ENCODE data around the gene TIRAP.
A peak's percentile ranks its signal among the peaks of the same experiment; 100 is the strongest.
"Not testable (repeated sequence)": the region's sequence is repeated elsewhere in the genome, so short reads cannot be mapped to it uniquely, and the experiment has no call there.

TIRAP gene

GRCh38 chr11:126288237-126288636, 5.3 kb downstream of the TIRAP start:
- DNase-seq = no peak

- DNase-seq = no peak
Observed at GRCh38 chr11:126290887-126291286, 8.0 kb downstream of the TIRAP start.

- no peak for DNase-seq
Observed at GRCh38 chr11:126293726-126294125, 10.8 kb downstream of the TIRAP start.

GRCh38 chr11:126297004-126297403, 14.1 kb downstream of the TIRAP start:
- no peak for DNase-seq

- DNase-seq = peak; percentile 98
Observed at GRCh38 chr11:126303623-126304456, 20.9 kb downstream of the TIRAP start, which contains the start of gene DCPS. DCPS (plus strand) TSS chr11:126304060; CDS start chr11:126304081, 21 bp downstream.

GRCh38 chr11:126304457-126305075, 21.7 kb downstream of the TIRAP start:
- peak; percentile 7 for DNase-seq

- DNase-seq = no peak
Observed at GRCh38 chr11:126305699-126306098, 22.8 kb downstream of the TIRAP start.

- DNase-seq = no peak
Observed at GRCh38 chr11:126307706-126308105, 24.8 kb downstream of the TIRAP start.

GRCh38 chr11:126308271-126308671, 25.4 kb downstream of the TIRAP start:
- no peak for DNase-seq

GRCh38 chr11:126308771-126309170, 25.9 kb downstream of the TIRAP start:
- not testable (repeated sequence) for DNase-seq

- DNase-seq = no peak
Observed at GRCh38 chr11:126310200-126310991, 27.5 kb downstream of the TIRAP start.

- DNase-seq = no peak
Observed at GRCh38 chr11:126310992-126311310, 28.1 kb downstream of the TIRAP start.

- DNase-seq = no peak
Observed at GRCh38 chr11:126311401-126312291, 28.8 kb downstream of the TIRAP start.

GRCh38 chr11:126312961-126313360, 30.1 kb downstream of the TIRAP start:
- no peak for DNase-seq

GRCh38 chr11:126313826-126314225, 30.9 kb downstream of the TIRAP start:
- DNase-seq = no peak

GRCh38 chr11:126317432-126317755, 34.5 kb downstream of the TIRAP start:
- no peak for DNase-seq

GRCh38 chr11:126317756-126318573, 35.1 kb downstream of the TIRAP start:
- DNase-seq = no peak

GRCh38 chr11:126318574-126319373, 35.9 kb downstream of the TIRAP start:
- DNase-seq = no peak

GRCh38 chr11:126319374-126319740, 36.5 kb downstream of the TIRAP start:
- no peak for DNase-seq

GRCh38 chr11:126322996-126323395, 40.1 kb downstream of the TIRAP start:
- DNase-seq = no peak

Measured in NCI-H1417 treated with DMSO at 0.1 percent for 48 hours (cell line).